Colonic mucosa (tissue), 4 donors: ENCODE measurements around the gene PLEKHG5. TPM values are rescaled to one million over a fixed set of nuclear protein-coding genes. Genes with fewer than 3 reads are reported as not detected.
"Not testable (repeated sequence)": the region's sequence is repeated elsewhere in the genome, so short reads cannot be mapped to it uniquely, and the experiment has no call there.

ENCODE experiments used
- DNase-seq: peaks from one replicate; pipeline ENCODE4 v3.0.0-alpha.2; 2020
- H3K27ac ChIP-seq: fragments of 200-600 bp; one replicate; pipeline ENCODE4 v1.8.0; 2021
- H3K27me3 ChIP-seq: fragments of 200-600 bp; one replicate; pipeline ENCODE4 v1.8.0; 2021
- H3K36me3 ChIP-seq: fragments of 200-600 bp; one replicate; pipeline ENCODE4 v1.8.0; 2021
- H3K4me1 ChIP-seq: fragments of 200-600 bp; one replicate; pipeline ENCODE4 v1.8.0; 2021; ENCODE audit warnings: mild to moderate bottlenecking
- H3K4me3 ChIP-seq: fragments of 200-600 bp; one replicate; pipeline ENCODE4 v1.8.0; 2021
- H3K9ac ChIP-seq, 2 donors: one replicate each; pipeline ENCODE4 v1.7.0; 2013; ENCODE audit warnings: control low read depth in 2 of 2, low read depth in 2 of 2, low read length in 2 of 2
- H3K9me3 ChIP-seq: fragments of 200-600 bp; one replicate; pipeline ENCODE4 v1.8.0; 2021
- CTCF ChIP-seq: fragments of 200-600 bp; IDR thresholded peaks from one replicate; pipeline ENCODE4 v1.8.0; 2022; ENCODE audit warnings: antibody characterized with exemption, mild to moderate bottlenecking
- intact Hi-C: fragments of 100-400 bp; cut with DNase I; formaldehyde crosslinking; loops from one replicate; pipeline ENCODE4 v1.14.1; 2022
- total RNA-seq, 2 donors: library from RNA; stranded (reverse); fragmentation: NEBNext Ultra II Directional in 1 of 2; extraction: Animal tissue kit (Norgen Biotek cat#: 25700) in 1 of 2; gene quantifications; one replicate each; pipeline ENCODE4 v1.2.1, GENCODE V29; 2021
- donor health status: healthy.
- donor health status: DM: no; HTN: no; CAD: no.
- donor health status: DM: no; HTN: no; CAD: no.

Gene PLEKHG5
- total RNA-seq, 2 donors from 2014 or later = 13.9 to 19.6 TPM

DNA sequence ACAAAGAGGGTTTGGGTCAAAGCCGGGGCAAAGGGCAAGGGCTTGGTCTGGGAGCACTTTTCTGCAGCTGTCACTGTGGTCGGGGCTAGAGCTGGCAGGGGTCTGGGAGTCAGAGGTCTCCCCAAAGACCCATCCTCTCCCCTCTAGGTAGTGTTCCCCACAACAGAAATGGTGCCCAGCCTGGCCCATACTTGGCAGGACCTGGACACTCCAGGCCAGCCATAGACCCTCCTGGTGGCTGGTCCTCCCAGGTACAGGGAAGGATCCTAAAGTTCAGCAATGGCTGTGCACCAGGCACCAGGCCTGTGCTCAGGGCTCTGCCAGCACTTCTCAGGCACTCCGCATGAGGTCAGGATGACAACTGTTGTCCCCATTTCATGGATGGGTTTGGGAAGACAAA lies 55.9 kb downstream of the PLEKHG5 start:
- no peaks in the 10 kb centered on the region for H3K36me3 ChIP-seq
- no peaks in the 10 kb centered on the region for H3K9me3 ChIP-seq
- no peaks in the 10 kb centered on the region for H3K4me1 ChIP-seq
- intact Hi-C loops = no loop called here
- no peak for DNase-seq
- H3K4me3 ChIP-seq = no peak overlapping the region
- H3K27me3 ChIP-seq = no peaks in the 10 kb centered on the region
- no peak overlapping the region for H3K27ac ChIP-seq
- H3K9ac ChIP-seq = no peak overlapping the region
- no peak for TF ChIP-seq CTCF

GRCh38 chr1:6435129-6435528 lies 56.3 kb downstream of the PLEKHG5 start:
- no peak for TF ChIP-seq CTCF

GRCh38 chr1:6434186-6434585 lies 57.3 kb downstream of the PLEKHG5 start:
- H3K27ac ChIP-seq = no peak overlapping the region
- H3K27me3 ChIP-seq = no peaks in the 10 kb centered on the region
- no peak for TF ChIP-seq CTCF
- H3K9ac ChIP-seq = no peak overlapping the region
- intact Hi-C loops = no loop called here
- no peaks in the 10 kb centered on the region for H3K9me3 ChIP-seq
- H3K4me3 ChIP-seq = no peak overlapping the region
- H3K4me1 ChIP-seq = no peaks in the 10 kb centered on the region
- no peak for DNase-seq
- H3K36me3 ChIP-seq = no peaks in the 10 kb centered on the region

More at GRCh38 chr1:6435129-6435528, 56.3 kb downstream of the PLEKHG5 start:
- intact Hi-C loops = no loop called here
- Histone ChIP-seq H3K4me1 (no peaks in the 10 kb centered on the region), H3K27me3 (no peaks in the 10 kb centered on the region), H3K9ac (no peak overlapping the region), H3K36me3 (no peaks in the 10 kb centered on the region), H3K4me3 (no peak overlapping the region), H3K27ac (no peak overlapping the region), H3K9me3 (no peaks in the 10 kb centered on the region)
- no peak for DNase-seq

- H3K9me3 ChIP-seq, intact Hi-C loops, H3K27me3 ChIP-seq, H3K9ac ChIP-seq, H3K36me3 ChIP-seq, H3K4me3 ChIP-seq, H3K4me1 ChIP-seq, DNase-seq, H3K27ac ChIP-seq: not testable (repeated sequence)
Observed at GRCh38 chr1:6431645-6432579, 59.6 kb downstream of the PLEKHG5 start.

- intact Hi-C loops, H3K4me3 ChIP-seq, DNase-seq, H3K36me3 ChIP-seq, H3K9me3 ChIP-seq, H3K27ac ChIP-seq, H3K4me1 ChIP-seq, H3K9ac ChIP-seq, H3K27me3 ChIP-seq: not testable (repeated sequence)
Observed at GRCh38 chr1:6429660-6430411, 61.6 kb downstream of the PLEKHG5 start.

DNA sequence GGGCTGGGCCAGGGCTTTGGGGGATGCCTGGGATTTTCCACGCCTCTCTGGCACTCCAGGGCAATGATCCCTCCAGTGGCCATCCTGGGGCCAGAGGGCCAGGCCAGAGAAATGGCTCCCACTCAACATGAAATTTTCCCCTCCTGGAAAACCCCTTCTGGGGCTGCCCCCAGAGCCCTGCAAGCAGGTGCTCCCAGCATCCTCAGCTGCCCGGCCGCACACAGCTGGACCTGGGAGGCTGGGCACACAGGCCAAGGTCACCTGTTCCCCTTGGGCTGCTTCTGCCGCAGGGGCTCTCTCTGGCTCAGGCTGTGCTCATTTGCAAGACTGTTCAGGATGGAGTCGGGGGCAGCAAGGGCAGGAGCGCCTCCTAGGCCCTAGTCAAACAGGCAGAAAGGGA lies 63.0 kb downstream of the PLEKHG5 start:
- intact Hi-C loops, H3K27ac ChIP-seq, DNase-seq, H3K4me1 ChIP-seq, H3K36me3 ChIP-seq, H3K9me3 ChIP-seq, H3K4me3 ChIP-seq, H3K9ac ChIP-seq: not testable (repeated sequence)
- peaks cover 22% of the 10 kb centered on the region for H3K27me3 ChIP-seq
